EL (cell line): ENCODE results near the gene ADAM12.
"Not testable (repeated sequence)": the region's sequence is repeated elsewhere in the genome, so short reads cannot be mapped to it uniquely, and the experiment has no call there.

Experiments
- DNase-seq: peaks from one replicate; pipeline ENCODE4 v3.0.0-alpha.2; 2016

ADAM12 gene

DNA sequence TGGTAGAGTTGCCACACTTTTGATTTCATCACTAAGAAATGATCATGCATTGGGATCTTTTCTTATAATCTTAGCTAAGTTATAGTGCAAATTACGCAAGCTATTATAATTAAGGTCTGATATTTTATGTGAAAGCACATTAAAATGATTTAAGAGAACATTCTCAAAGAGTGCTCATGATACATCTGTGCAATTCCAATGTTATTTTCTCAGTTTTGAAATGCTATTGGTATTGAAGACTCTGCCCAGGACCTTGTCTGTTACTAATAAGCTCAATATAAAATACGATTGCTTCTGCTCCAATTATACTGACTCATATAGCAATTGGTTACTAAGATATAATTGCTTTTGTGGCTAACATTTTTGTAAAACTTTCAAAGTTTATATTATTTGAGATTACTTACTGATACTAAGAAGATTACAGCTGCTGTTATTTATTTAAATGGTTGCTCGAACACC, 180.9 kb downstream of the ADAM12 start:
- DNase-seq = peak; percentile 30

DNA sequence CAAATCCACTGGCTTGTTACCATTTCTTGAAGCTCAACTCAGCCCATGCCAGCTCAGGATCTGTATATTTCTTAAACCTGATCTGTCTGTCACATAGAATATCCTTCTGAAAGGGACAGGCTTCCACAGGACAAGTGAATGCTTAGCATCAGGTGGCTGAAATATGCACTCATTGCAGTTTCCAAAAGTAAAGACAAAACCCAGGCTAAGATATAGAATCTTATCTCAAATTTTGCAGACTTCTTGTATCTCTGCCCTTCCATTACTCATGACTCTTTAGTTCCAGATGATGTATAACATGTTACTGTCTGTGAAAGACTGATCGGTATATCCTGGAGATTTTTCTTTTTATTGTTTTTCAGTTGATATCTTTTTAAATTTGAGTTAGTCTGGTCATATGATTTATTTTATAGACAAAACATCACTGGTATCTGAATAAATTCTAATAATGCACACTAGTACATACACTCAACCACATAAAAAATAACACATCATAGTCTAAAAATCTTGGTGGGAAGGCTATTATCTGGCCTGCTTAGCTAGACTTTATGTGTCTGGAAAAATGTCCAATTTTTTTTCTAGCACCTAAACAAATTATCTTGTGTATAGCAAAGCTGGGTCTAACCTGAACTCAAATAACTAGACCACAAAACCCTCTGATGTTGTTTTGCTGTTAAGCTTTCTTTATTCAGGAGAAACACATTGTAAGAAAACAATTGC, 182.6 kb downstream of the ADAM12 start:
- no peak for DNase-seq

DNA sequence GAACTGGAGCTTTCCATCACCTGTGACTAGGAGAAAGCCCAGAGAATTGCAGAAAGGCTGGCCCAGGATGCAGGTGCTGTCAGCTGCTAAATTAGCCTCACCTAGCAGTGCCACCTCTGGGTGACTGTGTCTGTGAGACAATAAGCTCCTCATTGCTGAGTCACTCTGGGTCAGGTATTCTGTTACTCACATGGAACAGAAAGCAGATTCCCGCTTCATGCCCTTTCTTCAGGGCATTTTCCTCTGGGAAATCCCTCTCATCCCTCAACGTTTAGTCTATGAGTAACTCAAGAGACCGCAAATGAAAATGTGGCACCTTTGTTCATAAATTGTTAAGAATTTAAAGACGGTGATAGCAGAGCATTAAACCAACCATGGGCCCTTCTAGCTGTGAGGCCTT, 184.0 kb downstream of the ADAM12 start:
- no peak for DNase-seq

DNA sequence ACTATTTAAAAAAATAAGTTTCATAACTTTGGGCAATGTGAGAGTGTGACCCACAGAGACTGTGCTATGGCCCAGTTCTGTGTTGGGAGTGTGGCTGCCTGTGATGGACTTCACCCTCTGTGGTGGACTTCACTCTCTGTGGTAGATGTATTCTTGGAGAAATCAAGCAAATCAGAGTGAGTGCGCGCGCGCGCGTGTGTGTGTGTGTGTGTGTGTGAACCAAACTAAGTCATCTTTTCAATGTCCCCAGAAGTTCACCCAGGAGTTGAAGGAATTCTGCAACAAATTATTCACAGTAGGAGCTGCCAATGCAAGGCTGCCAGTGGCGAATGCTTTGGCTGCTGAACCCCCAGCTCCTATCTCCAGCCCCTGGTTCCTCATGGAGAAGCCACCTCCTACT, 184.5 kb downstream of the ADAM12 start:
- DNase-seq = no peak

DNA sequence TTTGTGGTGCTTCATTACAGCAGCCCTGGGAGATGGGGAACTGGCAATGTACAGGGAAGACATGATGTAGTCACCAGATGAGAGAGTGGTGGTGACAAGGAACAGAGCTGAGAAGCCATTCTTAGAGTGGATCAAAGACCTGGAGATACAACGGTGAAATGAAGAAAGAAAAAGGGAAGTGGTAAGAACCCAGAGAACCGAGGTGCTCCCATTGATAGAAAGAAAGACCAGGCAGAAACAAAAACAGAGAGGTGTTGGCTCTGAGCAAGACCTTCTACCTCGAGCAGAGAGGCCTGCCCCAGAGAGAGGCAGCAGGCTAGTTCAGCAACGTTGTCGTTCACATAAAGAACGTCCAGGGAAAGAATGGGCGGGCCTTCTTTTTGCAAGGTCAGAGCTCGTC, 186.7 kb downstream of the ADAM12 start:
- DNase-seq = no peak

DNA sequence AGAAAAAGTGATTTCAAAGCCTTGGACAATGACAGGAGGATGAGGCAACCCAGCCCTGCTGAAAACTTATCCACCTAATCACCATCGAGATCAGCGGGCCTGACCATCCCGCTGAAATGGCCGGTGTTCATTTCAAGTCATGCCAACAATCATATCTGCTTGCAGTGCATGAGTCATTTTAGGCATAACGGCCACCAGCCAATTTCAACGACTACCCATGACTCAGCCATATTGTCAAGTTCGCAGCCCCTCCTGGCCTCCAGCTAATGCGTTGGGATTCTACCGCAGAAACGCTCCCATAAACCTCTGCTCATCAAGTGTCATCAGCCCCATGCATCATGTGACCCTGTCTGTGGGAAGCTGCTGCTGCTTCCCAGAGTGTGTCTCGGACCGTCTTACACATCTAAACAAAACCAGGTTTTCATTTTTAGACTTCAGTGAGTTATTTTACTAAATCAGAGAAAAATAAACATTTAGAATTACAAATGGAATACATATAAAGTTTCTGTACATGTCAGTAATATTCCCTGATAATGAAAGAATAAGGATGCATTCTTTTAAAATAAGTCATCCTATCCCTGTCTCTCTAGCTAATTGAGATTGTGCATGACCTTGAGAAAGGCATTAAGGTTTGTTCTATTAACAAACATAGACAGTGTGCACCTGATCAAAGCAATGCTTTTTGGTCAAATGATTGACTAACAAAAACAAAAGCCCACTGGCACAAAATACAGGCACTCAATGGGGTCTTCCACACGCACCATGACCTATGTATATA, 188.9 kb downstream of the ADAM12 start:
- peak; percentile 100 for DNase-seq

DNA sequence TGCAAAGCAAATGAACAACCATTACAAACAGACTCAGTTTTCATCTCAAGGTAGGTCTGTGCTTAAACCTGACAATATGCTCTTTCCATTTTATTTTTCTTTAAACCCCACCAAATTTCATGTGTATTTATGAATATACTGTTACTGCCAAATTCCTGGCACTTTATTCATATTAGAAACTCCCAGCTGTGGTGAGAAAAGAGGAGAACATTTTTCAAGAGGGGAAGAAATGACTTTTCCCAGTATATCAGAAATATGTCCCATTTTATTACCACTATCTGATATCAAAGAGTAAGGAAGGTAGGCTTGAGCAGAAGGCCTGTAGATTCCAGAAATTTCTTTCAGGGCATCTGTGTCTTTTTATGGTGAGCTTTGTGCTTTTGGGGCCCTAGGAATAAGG, 189.6 kb downstream of the ADAM12 start:
- DNase-seq = peak; percentile 13

DNA sequence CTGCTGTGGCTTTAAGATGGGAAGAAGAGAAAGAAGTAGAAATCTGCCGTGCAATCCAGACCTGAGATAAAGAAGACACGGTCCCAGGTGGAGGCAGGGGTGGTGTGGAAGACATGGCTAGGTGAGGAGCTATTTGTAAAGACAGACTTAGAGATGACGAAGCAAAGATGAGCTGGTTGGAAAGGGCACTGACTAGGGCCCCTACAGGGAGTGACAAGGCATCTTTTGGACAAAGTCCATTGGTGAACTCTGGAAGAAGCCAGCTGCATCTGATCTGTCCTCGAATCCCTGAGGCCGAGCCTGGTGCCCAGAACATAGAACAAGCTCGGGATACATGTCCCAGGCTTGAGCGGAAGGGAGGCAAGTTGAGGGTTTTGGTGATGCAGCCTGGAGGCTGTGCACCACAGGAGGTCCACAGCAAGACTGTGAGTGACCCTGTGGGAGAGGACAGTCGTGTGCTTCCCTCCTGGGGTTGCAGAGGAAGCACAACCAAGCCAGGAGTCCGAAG, 191.2 kb downstream of the ADAM12 start:
- DNase-seq = no peak

DNA sequence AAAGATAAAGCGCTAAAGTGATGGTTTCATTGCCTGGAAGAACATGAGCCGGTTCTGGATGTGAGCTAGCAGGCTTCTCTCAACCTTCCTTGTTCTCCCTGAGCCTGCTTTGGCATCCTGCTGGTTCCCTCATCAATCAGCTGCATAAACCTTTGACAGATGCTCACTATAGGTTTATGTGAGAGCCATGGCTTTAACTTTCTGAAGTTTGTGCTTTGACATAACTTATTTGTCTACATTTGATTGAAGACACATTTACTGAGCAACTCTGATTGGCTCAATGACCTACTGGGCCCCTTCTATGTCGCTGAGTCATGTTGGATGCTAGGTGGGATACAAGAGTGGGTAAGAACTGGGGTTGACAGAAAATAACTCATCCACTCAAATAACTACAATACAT, 192.0 kb downstream of the ADAM12 start:
- DNase-seq = no peak

DNA sequence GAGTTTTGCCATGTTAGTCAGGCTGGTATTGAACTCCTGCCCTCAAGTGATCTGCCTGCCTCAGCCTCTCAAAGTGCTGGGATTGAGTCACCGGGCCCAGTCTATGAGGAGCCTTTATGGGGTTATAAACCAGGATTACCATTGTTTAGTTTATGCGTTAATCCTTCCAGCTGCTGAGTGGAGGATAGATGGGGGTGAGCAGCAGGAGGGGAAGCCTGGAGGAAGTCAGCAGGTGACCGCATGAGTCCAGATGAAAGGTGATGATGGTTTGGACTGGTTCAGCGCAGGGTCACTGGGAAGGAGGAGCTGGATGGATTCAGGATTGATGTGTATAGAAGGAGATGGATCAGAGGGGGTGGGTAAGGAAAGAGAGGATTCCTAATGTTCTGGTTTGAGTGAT, 197.1 kb downstream of the ADAM12 start:
- peak; percentile 18 for DNase-seq

DNA sequence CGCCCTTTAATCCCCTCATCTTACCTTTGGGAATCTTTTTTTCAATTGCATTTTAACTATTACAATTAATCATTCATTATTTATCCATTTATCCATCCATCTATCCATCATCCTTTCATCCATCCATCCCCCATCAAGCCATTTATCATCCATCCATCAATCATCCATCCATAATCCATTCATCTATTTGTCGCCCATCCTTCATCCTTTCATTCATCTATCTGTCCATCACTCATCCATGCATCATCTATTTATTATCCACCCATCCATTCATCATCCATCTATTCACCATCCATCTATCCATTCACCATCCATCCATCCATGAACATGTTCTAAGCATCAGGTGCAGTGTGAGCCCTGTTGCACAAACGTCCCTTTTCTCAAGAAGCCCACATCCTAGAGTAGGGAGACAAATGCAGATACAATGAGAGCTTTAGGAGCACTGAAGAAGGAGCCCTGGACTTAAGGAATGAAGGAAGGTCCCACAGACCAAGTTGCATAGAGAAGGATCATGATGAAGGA, 199.5 kb downstream of the ADAM12 start:
- no peak for DNase-seq

DNA sequence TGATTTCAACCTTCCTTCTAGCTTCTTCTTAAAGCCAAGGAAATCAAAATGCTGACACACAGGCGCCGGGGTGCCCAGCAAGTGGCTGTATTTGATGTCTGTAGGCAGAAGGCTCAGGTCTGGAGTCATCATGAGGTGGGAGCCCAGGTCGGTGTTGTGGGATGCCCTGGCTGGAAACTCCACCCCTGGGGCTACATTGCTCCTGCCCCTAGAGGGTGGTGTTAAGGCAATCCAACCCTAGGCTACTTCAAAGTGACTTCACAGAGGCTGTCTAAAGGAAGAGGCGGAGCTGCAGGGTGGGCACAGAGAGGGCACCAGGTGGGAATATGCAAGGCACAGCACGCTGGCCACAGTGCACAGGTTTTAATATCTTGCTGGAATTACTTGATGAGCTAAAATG, 200.9 kb downstream of the ADAM12 start:
- DNase-seq = no peak

DNA sequence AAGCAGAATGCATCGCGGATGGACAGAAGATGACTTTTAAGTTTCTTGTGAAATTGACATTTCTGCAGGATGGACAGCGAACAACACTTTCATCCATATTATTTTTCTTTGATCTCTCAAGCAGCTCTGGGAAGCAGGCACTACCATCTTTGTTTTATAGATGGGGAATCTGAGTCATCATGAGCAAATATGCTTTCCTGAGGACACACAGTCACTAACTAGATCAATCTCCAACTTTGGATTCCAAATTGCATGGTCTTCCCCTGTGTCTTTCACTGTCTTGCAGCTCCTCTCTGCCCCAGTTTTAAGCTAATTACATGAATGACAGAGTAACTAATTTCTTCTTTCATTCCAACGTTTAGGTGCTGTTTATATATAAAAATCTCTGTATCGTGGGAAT, 201.5 kb downstream of the ADAM12 start:
- DNase-seq = peak; percentile 17

DNA sequence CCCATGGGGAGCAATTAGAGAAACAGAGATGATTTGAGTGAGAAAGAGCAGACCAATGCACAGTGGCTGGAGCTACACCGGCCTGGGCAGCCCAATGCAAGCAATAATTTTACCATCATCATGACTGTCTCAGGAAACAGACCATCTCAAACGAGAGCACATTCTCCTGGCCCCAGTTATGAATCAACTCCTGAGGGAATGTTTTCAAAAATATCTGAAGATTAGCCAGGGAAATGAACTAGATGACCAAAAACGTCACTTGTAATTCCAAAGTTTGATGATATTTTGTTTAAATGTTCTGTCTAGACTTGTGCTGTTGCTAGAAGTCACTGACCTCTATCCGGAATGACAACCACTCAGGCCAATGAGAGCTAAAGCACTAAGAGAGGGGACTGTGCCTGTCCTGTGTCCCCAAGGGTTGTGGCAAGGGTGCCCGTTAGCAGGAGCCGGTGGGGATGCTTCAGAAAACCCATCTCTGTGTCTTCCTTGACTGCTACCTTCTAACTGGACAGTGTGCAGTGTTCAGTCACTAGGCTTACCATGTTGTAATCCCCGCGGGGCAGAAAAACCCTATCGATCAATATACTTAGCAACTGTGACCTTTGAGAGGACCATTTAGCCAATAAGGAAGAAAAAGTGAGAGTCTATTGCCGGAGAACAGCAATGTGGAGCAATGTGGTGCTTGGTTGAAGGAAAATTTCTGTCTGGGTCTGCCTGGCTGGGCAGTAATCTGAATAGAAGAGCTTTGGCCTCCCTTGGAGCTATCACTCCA, 202.4 kb downstream of the ADAM12 start:
- no peak for DNase-seq

DNA sequence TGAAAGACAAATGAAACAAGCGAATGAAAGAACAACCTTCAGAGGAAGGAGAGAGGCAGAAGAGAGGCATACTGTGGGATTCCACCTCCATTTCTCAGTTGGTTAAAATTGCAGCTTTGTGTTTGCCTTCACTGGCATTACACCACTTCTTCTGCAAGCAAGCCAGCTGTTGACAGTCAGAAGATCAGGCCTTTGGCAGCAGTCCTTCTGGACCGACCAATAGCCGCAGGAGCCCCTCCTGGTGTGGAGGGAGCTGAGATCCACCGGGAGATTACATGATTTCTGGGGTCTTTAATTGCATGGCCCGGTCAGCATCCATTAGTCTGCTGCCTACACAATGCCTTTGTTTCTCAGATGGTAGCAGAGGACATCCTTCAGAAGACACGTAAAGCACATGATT, 206.7 kb downstream of the ADAM12 start:
- DNase-seq = no peak

DNA sequence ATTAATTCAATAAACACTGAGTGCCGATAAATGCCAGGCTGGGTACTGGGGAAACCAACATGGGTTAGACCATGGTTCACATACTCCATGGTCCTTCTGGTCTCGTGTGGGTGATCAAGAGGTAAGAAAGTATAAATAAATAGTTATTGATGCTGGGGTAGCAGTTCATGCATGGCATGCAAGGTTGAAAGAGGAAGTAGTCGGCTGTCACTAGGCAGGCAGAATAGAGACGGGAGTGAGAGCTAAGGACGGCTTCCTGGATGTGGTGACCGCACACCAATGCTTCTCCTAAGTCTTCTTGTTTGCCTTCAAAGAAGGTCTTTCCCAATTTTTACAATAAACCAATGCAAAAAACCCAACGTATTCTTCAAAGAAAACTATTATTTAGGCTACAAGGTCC, 208.6 kb downstream of the ADAM12 start:
- no peak for DNase-seq

DNA sequence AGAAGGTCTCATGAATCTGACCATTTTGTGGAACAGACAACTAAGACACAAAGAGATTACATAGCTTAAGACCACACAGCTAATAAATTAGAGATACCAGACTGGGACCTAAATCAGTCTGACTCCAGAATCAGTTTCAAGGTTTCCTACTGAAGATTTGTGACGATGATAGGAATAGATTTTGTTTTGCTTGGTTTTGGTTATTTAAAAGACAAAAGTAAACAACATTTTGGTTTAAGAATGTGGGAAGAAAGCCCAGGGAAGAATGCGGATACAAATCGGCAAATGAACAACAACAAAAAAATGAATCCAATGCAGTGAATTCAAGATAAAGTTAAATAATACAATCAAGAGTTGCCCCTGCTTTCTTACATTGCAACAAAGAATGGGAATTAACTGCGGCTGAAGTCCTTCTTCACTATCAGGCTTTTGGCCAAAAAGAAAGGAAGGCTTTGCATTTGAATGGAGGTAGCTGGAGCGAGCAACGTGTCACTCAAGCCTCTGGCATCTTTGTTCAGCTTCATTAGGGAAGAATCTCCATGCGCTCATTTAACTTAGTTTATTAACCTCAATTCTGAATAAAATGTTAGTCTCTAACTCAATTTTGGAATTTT, 210.8 kb downstream of the ADAM12 start:
- DNase-seq = peak; percentile 14

DNA sequence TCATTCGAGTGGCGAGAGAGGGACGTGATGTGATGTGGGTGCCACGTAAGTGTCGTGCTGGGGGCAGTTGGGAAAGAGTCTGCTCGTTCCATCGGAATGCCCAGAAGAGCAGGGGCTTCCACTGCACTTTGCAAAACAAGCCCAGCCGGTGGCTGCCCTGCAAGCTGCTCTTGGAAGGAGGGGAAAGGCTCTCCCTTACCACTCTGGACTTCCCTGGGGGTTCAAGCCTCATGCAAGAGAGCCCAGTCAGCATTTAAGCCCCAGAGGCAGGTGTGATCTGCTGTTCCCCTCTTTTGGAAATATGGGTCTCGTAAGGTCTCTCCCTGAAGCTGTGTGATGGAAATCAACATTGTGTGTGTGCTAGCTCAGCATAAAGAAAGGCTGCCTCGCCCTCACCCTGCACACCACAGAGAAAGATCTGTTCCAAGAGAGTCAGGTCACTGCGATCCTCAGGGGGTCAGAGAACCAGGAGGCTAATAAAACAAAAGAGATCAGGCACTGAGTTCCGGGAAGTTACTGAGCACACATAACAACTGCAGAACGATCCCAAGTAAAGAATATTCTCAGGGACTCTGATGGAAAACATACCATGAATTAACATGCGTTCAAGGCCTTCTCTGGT, 212.5 kb downstream of the ADAM12 start:
- no peak for DNase-seq

DNA sequence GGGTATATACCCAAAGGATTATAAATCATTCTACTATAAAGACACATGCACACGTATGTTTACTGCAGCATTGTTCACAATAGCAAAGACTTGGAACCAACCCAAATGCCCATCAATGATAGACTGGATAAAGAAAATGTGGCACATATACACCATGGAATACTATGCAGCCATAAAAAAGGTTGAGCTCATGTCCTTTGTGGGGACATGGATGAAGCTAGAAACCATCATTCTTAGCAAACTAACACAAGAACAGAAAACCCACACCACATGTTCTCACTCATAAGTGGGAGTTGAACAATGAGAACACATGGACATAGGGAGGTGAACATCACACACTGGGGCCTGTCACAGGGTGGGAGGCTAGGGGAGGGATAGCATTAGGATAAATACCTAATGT, 215.5 kb downstream of the ADAM12 start:
- DNase-seq = not testable (repeated sequence)

DNA sequence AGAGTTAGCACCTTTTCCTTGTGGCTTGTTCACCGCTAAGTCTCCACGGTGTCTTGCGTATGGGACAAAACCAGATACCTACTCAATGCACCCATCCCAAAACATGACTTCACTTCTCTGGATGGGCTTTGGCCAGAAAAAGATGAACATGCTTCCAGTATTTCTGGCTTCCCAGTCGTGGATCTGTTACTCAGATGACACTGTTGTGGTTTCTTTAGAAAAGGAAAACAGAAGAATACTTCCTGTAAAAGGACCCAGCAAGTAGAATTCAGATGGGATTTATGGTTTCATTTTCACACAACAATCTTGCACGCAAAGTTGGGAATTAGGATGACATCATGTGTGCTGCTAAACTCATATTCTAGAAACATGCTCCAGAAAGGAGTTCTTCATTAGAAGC, 216.7 kb downstream of the ADAM12 start:
- peak; percentile 86 for DNase-seq

DNA sequence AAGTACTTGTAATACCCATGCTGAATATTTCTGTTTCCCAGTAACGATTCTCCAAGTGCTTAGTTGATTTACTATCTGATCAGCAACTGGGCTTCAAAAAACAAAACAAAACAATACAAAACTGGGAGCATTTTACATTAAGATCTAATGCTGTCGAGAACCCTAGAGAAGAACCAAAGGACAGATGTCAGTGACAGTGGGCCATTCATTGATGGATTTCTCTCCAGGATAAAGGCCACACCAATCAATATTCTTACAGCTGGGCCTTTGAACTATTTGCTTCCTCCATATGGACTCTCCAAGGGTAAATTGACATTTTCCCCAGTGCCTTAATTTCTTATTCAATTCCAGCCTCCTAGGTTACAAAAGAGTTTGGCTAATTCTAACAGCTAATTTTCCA, 217.5 kb downstream of the ADAM12 start:
- DNase-seq = no peak

DNA sequence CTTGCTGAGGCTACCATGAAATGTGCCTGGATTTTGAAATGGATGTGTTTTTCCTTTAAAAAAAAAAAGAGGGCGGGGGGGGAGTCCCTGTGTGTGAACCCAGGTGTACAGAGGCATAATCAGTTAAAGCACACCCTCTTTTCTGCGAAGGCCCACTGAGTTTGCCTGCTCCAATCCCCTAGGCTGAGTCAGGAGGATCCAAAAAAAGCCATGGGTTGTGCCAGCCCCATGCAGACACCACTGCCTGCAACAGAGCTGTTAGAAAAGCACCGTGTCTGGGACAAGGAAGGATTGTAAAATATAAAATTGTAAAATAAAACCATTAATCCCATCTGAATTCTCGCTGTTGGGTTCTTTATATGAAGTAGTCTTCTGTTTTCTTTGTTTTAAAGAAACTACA, 217.9 kb downstream of the ADAM12 start:
- no peak for DNase-seq
